ENCODE measurements around the gene ATP11A.
A peak's percentile ranks its signal among the peaks of the same experiment; 100 is the strongest.

ATP11A gene

DNA sequence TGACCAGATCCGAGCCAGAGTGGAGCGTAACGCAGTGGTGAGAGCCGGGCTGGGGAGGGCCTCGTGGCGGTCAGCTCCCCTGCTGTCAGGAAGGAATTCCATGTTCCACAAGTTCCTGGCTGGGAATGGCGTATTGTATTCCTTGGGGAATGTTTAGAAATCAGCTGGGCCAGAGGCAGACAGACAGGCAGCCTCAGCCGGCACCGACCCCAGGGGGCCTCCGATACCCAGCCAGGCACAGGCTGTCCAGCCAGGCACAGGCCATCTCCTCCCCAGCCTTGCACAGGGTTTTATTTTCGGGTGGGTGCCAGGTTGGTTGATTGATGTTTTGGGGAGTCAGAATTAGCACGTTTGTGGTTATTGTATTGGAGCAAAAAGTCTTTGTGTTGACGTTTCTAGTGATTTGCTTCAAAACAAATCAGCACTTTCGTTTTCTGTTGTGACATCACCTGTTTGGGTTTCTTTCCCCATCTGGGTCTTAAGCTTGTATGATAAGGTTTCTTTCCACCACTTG lies 152.6 kb downstream of the ATP11A start:
- peak; percentile 74 for DNase-seq (ENCODE audit: low read depth)
- H3K4me3 ChIP-seq (ENCODE audit: low read depth, low read length), result peak overlapping the region; percentile 44
- TF ChIP-seq, protein P1, sequence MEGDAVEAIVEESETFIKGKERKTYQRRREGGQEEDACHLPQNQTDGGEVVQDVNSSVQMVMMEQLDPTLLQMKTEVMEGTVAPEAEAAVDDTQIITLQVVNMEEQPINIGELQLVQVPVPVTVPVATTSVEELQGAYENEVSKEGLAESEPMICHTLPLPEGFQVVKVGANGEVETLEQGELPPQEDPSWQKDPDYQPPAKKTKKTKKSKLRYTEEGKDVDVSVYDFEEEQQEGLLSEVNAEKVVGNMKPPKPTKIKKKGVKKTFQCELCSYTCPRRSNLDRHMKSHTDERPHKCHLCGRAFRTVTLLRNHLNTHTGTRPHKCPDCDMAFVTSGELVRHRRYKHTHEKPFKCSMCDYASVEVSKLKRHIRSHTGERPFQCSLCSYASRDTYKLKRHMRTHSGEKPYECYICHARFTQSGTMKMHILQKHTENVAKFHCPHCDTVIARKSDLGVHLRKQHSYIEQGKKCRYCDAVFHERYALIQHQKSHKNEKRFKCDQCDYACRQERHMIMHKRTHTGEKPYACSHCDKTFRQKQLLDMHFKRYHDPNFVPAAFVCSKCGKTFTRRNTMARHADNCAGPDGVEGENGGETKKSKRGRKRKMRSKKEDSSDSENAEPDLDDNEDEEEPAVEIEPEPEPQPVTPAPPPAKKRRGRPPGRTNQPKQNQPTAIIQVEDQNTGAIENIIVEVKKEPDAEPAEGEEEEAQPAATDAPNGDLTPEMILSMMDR (conservative IDR thresholded peaks at IDR 0.05; ENCODE audit: low read depth, low read length), result peak; percentile 15

DNA sequence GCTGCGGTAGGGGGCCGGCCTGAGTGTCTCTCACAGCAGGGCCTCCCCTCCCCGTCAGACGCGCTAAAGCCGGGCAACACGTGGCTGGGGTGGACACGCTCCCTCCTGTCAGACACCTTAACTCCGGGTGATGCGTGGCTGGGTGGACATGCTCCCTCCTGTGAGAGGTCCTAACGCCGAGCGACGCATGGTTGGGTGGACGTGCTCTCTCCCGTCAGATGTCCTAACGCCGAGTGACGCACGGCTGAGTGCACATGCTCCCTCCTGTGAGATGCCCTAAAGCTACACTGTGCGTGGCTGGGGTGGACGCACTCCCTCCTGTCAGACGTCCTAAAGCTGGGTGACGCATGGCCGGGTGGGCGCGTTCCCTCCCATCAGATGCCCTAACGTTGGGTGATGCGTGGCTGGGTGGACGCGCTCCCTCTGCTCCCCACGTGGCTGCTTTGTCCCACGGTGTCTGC lies 153.1 kb downstream of the ATP11A start:
- no peak for DNase-seq (ENCODE audit: low read depth)
- H3K4me3 ChIP-seq (ENCODE audit: low read depth, low read length), result no peak overlapping the region
- TF ChIP-seq, protein P1 (conservative IDR thresholded peaks at IDR 0.05; ENCODE audit: low read depth, low read length), result no peak

DNA sequence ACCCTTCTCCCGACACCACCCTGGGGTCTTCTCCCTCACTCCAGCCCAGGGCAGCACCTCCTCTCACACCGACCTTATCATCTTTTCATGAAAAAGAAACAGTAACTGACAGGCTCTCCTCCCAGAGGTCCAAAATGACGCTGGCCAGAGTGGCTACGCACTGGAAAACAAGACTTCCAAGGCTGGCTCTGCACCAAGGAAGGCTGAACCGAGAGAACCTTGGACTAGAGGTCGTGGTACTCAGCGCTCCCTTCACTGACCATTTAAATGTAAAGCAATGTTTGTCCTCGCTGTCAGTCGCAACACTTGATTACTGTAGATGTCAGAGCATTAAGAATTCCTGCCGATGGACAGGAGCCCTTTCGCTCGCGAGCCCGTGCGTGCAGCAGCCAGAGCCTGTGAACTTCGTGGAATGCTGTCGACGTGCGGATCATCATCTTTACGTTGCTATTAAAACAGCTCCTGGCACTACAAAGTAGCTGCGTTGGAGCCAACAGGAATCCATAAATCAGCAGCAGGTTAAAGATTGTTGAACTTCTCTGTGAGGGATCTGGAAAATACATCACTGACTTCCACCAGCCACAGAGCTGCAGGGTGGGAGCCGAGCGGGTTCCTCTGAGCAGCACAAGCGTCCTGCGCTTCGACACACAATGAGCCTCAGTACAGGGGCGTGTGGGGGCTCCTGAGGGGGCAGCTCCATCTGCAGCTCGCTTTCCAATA lies 153.7 kb downstream of the ATP11A start:
- no peak overlapping the region for H3K4me3 ChIP-seq (ENCODE audit: low read depth, low read length)
- no peak for DNase-seq (ENCODE audit: low read depth)
- TF ChIP-seq, protein P1 (conservative IDR thresholded peaks at IDR 0.05; ENCODE audit: low read depth, low read length), result no peak

DNA sequence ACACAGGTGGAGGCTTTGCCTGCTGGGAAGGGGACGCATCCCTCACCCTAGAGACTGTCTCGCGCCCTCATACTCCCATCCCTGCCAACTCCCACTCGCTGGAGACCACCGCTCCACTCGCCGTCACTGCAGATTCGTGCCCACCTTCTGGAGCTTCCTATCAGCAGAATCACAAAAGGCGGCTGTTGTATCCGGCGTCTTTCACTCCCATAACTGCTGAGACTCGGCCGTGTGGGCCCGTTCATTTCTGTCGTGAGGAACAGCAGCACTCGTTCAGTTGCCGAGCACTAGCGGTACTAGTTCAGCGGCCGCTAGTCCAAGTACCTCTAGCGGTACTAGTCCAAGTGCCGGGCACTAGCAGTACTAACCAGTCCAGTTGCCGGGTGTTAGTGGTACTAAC lies 154.6 kb downstream of the ATP11A start:
- DNase-seq (ENCODE audit: low read depth), result no peak
- TF ChIP-seq, protein P1 (conservative IDR thresholded peaks at IDR 0.05; ENCODE audit: low read depth, low read length), result no peak
- H3K4me3 ChIP-seq (ENCODE audit: low read depth, low read length), result no peak overlapping the region

DNA sequence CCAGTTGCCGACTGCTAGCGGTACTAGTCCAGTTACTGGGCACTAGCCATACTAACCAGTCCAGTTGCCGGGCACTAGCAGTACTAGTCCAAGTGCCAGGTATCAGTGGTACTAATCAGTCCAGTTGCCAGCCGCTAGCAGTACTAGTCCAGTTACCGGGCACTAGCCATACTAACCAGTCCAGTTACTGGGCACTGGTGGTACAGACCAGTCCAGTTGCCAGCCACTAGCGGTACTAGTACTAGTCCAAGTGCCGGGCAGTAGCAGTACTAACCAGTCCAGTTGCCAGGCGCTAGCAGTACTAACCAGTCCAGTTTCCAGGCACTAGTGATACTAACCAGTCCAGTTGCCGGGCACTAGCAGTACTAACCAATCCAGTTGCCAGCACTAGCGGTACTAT lies 155.0 kb downstream of the ATP11A start:
- TF ChIP-seq, protein P1 (conservative IDR thresholded peaks at IDR 0.05; ENCODE audit: low read depth, low read length), result no peak
- no peak for DNase-seq (ENCODE audit: low read depth)
- H3K4me3 ChIP-seq (ENCODE audit: low read depth, low read length), result no peak overlapping the region

DNA sequence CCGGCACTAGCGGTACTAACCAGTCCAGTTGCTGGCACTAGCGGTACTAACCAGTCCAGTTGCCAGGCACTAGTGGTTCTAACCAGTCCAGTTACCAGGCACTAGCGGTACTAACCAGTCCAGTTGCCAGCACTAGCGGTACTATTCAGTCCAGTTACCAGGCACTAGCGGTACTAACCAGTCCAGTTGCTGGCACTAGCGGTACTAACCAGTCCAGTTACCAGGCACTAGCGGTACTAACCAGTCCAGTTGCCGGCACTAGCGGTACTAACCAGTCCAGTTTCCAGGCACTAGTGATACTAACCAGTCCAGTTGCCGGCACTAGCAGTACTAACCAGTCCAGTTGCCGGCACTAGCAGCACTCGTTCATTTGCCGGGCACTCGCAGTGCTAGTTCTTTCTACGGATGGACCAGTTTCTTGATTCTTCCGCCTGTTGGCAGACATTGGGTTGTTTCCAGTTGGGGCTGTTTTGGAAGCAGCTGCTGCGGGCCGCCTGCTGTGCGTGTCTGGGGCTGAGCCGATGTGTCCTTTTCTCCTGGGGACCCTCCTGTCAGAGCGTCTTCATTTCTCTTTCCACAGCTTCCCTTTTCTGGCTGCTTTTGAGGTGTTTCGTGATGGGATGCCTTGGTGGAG lies 155.8 kb downstream of the ATP11A start:
- TF ChIP-seq, protein P1 (conservative IDR thresholded peaks at IDR 0.05; ENCODE audit: low read depth, low read length), result no peak
- DNase-seq (ENCODE audit: low read depth), result no peak
- H3K4me3 ChIP-seq (ENCODE audit: low read depth, low read length), result no peak overlapping the region
